ENCODE results near the gene CD248.

The CD248 gene

DNA sequence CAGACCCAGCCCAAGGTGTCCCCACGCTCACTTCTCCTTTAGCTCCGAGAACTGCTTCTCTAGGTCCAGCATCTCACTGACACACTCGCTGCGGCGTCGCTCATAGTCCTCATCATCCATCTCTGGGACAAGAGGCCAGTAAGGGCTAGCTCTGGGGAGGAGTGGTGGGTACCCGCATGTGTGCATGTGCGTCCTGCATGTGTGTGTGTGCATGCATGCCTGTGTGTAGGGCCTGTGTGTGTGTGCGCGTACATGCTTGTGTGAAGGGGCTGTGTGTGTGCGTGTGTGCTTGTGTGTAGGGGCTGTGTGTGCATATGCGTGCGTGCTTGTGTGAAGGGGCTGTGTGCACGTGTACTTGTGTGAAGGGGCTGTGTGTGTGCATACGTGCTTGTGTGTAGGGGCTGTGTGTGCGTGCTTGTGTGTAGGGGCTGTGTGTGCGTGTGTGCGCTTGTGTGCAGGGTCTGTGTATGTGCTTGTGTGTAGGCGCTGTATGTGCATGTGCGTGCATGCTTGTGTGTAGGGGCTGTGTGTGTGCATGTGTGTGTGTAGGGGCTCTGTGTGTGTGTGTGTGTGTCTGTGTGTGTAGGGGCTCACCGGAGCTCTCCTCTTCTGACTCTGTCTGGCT is 24.8 kb upstream of the CD248 start:
- DNase-seq (ENCODE audit: low read depth): no peak

DNA sequence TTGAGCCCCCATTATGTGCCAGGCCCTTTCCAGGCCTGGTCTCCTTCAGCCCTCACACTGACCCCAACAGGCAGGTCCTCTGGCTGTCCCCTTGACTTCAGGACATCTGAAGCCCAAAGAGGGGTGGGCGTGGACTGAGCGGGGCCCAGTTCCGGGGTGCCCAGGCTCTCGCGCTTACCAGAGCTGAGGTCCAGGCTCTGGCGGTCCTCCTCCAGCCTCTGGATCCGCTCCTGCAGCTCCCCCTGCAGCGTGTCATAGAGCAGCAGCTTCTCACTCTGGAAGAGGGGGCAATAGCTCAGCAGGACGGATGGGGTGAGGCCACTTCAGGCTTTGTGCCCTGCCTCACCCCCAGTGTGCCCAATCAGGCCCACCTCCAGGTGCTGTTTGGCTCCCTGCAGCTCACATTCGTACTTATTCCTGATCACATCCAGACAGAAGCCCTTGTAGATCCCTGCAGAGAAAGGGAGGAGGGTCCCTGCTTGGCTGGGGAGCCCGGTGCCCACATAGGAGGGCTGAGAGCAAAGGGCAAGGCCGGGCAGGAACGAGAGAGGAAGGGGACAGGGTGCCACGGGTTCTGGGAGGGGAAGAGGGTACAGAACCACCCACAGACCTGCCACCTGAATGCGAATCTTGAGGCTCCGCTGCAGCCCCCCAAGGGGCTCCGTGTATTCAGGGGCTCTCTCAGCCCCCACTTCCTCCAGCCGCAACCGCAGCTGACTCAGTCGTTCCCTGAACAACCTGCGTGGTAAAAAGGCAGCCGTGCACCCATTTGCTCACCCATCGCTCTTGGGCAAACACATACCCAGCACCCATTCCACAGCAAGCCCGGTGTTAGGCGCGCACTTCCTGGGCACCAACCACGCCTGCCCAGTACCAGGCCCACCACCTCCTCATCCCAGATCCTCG is 24.0 kb upstream of the CD248 start:
- DNase-seq (ENCODE audit: low read depth): no peak

DNA sequence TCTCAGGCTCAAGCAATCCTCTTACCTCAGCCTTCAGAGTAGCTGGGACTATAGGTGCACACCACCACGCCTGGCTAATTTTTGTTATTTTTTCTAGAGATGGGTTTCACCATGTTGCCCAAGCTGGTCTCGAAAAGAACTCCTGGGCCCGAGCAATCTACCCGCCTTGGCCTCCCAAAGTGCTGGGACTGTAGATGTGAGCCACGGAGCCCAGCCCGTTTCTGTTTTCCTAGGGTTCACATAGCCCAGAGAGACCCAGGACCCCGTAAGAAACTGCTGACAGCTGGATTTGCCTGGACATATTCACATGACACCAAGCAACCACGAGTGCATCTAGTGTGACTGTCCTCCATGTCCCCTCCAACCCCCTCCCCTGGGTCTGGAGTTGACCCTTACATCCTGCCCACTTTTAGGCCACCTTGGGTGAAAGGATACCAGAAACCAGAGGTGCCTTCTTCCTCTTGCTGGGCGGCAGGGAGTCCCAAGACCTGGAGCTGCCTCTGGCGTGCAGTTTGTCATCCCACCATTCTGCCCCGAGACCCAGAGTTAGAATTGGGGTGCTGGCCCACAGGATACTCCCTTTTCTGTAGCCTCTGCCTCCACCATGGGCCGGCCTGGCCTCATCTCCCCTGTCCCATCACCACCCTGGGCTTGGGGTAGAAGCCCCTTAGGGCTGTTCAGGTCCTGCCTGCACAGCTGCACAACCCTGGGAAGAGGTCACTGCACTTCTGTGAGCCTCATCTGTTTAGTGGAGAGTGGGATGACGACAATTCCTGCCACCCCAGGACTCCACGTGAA is 23.0 kb upstream of the CD248 start:
- no peak for DNase-seq (ENCODE audit: low read depth)

DNA sequence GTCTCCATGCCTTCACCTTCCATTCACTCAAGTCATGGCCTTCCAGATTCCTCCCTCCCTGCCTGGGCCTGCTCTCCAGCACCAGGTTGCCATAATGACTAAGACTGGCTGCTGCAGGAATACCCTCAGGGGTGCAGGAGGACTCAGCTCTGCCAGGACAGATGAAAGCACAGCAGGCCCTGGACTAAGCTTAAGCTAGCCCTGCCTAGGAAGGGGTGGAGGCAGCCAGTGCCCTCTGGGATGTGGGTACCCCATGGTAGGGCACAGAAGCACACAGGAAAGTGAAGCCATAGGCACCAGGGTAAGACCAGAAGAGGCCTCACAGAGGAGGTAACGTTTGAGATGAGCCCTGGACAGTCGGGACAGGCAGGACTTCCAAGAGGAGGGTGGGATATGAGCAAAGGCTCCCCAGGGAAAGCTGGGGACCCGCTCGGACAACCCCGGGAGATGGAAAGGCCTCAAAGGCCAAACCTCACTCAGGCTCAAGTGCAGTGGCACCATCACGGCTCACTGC is 22.4 kb upstream of the CD248 start:
- DNase-seq (ENCODE audit: low read depth): no peak

DNA sequence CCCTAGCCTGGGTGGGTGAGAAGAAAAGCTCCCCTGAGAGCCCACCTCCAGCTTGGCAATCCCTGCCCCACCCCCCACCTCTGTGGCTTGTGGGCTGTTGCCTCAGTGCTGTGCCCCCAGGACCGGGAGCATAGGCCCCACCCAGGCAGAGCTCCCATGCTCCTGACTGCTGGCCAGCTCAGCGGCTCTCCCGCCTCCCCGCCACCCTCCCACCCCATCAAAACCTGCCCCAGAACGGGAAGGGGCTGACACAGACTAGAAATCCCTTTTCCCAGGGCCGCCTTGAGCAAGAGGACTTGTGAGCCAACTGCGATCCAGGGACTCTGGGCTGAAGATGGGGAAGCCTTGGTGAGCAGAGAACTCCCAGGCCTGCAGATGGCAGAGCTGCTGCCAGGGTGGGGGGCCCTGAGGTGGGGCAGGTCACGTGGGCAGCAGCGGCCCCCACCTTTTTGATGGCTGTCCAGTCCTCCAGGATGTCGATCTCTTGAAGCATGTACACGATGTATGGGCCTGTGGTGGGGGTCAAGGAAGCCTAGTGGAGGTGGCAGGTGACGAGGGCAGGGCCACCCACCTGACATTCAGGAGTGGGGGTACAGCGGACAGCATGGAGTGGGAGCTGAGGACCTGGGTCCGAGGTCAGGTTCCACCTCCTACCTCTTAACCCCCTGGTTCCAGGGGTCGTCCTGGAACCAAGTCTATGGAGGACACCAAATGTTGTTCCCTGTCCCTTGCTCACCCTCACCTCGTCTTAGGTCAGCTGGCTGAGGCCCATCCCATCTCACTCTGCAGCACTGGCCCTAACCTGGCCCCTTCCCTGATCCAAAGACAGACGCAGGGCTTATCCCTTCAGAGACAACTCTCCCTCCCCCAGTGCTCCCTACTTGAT is 21.7 kb upstream of the CD248 start:
- DNase-seq (ENCODE audit: low read depth): no peak

DNA sequence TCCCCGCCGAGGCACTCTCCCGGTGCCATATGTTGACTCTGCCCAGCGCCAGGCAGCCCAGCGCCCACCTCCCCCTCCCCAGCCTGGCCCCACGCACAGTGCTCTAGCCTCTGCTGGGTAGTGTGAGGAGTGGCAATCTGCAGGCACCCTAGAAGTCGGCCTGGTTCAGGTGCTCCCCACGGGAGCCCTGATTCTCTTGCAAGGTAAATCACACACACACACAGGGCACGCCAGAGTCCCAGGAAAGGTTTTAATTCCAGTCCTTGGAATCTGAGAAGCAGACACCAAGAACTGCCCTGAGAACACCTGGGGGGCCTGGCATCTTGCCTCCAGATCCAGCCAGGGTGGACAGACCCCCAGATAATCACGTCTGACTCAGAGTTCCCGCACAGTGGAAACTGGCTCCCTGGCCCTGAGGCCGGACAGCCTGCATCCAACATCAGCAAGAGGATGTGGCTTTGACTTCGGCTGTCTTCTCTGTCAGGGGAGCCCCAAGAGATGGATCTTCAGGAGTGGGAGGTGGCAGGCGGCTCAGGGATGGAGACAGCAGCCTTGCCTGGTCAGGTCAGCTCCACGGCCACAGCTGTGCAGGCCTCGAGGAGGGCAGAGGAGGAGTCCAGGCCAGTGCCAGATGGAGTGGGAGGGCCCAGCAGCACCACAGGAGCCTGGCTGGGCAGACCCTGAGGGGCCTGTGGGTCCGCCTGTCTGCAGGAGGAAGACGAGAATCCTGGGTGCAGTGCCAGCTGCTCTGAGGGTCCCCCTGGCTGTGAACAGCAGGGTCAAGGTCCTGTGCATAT is 20.5 kb upstream of the CD248 start:
- DNase-seq (ENCODE audit: low read depth): no peak

DNA sequence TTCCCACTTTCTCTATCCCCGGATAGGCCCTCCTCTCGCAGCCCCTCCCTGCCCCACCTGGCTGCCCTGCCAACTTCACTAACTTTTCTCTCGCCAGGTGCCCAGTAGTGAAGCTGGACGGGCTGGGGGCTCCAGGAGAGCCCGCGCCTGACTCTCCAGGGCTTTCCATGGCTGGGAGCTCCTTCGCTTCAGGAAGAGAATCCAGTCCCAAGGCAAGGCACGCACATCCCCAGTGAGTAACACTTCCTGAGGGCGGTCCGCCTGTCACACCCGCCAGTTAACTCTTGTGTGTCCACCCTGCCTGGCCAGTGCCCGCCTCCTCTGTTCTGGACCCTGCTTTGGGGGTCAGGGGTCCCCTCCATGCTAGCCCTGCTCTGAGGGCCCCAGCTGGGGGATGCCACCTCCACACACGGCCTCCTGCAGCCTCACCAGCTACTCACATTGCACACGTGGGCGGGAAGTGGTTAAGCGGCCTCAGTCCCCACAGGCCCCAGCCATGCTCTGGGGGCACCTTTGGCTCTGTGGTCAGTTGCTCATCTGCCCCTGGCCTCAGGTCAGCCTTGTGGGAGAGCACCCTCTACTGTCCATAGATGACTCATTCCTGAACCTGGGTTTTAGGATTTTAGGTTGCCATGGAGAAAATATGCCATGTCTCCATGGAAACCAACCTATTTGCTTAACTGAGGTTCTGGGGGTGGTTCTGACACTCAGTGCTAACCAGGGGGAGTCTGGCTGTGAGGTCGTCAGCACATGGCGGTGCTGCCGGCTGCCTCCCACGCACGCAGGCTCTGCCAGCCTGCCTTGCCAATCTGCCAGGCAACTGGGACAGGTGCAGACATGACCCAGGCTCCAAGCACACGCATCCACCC is 19.6 kb upstream of the CD248 start, which contains the start of gene RIN1:
Gene RIN1, minus strand, starts transcription at position 201 of the 869 bp plus-strand sequence. Its CDS starts 32 bp downstream, at position 169.
- DNase-seq (ENCODE audit: low read depth): peak; percentile 42

DNA sequence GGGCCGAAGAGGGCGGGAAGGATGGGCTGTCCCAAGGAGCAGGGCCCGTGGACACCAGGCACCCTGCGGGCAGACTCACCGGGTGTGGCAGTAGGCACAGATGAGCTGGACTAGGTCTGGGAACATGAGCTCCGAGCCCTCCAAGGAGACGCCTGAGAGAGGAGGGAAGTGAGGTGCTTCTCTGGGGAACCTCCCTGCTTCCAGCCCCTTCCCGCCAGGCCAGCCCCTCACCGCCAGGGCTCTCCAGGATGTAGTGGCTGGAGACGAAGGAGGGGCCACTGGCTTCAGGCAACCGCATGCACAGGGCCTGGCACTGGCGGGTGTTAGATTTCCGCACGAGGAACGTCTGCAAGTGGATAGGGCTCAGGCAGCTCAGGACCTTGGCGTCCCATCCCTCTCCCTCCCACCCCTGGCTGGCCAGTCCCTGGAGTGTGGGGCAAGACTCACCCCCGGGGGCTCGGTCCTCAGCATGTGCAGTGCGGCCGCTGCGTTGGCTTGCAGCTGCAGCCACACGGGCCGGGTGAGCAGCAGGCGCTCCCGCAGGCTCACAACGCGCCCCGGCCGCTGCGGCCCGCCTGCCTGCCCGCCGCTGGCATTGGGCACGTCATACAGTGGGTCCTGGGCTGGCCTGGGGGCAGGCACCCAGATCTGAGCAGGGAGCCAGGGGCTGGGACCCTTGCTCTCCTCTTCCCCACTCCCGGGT is 18.8 kb upstream of the CD248 start:
- no peak for DNase-seq (ENCODE audit: low read depth)

DNA sequence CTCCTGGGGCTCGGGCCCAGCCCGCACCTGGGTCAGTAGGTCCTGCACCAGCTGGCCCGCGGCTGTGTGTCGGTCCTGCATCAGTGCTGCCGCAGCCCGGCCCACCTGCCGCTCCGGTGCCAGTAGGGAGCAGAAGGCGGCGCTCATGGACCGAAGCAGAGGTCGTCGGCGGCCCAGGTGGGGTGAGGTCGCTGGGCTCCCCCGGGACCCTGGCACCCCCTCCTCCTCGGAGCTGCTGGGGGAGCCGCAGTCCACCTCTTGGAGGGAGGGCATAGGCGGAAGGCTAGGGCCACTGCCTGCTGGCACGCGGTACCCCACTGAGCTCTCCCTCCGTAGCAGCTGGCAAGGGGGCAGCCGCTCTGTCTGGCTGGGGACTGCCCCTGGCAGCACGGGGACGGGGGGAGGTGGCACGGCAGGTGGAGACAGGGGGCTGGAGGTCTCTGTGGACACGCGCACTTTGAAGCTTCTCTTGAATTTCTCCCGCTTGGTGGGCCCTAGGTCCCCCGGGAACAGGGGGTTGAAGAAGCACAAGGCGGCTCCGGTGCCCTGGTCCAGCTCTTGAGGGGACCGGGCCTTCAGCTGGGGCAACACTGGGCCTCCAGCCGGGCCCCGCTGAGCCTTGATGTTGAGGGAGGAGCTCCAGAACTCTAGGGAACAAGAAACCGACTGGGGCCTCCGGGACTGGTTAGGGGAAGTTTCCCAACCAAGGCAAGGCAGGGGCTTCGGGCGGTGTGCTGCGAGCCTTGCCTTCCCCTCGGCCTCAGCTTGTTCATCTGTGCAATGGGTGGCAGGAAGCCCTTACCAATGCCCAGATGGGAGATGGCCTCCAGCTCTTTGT is 18.0 kb upstream of the CD248 start:
- DNase-seq (ENCODE audit: low read depth): no peak

DNA sequence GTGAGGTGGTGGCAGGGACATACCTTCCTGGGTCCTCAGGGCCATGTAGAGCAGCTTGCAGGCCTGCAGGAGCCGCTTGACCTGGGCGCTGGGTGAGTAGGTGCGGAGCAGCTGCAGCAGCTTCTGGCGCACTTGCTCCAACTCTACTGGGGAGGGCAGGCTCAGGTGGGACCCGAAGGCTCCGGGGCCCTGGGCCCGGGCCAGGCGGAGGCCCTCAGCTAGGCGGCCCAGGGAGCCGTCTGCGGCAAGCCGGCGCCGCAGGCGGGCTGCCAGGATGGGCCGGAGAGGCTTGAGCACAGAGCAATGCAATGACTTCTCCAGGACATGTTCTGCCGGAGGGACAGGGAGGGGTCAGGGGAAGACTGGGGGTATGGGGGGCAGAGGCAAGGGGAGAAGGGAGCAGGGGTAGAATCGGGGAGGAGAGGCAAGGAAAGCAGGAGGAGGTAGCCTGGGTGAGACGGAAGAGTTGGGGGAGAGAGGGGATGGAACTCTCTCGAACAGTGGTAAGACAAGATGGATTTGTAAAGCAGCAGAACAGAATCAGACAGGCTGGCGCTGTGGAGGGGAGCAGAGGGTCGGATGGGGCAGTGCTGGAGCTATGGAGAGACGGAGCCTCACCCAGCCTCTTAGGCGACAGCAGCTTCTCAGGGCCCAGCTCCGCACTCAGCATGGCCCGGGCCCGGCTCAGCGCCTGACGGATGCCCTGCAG is 17.2 kb upstream of the CD248 start:
- DNase-seq (ENCODE audit: low read depth): no peak

DNA sequence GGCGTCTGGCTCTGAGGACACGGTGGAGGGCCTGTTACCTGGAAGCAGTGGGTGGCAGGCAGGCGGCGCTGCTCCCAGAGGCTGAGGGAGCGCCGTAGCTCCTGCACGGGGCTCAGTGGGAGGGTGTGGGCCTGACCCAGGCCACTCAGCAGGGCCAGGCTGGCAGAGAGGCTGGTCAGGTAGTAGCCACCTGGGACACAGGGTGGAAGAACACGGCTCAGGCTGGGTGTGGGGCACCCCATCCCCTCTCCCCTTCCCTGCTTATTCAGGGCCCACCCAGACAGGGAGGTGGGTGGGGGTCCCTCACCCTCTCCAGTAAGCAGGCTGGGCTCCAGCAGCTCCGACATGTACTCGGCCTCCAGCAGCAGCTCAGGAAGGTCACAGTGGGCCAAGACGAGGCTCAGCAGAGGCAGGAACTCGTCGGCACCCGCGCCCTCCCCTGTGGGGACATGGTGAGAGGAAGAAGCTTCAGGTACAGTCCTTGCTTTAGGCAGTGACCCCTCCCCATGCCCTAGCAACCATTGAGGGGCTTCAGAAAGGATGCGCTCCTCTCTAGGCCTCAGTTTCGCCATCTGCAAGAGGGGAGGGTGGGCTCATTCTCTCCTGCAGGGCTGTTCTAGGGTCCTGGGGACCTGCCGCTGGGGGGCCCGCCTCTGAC is 16.5 kb upstream of the CD248 start:
- DNase-seq (ENCODE audit: low read depth): no peak

DNA sequence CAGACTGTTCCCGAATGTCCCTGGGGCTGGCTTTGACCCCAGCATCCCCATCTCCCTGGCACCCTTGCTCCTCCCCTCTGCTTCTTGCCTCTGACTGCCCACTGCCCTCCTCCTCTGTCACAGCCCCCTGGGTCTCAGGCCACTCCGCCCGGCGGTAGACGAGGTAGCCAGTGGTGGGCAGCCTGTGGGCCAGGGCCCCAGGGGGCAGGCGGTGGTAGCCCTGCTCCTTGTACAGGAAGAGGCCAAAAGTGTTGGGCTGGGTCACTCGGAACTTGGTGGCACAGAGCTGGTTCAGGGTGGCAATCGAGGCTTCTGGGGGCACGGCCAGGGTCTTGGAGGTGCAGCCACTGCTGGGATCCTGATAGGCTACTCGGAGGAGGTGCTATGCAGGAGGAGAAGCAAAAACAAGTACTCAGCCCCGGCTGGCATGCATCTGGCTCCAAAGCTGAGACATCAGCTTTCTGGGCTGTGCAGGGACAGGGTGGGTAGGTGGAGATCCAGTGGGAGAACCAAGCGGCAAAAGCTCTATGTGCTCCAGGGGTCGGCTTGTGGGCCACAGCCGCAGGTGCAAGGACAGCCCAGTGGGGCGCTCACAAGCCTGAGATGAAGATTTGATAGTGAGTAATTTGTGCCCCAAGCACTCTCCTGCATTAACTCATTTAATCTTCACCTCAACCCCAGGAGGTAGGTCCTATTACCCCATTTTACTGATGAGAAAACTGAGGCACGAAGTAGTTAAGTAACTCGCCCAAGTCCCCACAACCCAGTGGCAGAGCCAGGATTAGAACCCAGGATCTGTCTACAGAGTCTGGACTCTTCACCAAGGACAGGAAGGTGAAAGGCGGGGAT is 15.8 kb upstream of the CD248 start:
- DNase-seq (ENCODE audit: low read depth): no peak

DNA sequence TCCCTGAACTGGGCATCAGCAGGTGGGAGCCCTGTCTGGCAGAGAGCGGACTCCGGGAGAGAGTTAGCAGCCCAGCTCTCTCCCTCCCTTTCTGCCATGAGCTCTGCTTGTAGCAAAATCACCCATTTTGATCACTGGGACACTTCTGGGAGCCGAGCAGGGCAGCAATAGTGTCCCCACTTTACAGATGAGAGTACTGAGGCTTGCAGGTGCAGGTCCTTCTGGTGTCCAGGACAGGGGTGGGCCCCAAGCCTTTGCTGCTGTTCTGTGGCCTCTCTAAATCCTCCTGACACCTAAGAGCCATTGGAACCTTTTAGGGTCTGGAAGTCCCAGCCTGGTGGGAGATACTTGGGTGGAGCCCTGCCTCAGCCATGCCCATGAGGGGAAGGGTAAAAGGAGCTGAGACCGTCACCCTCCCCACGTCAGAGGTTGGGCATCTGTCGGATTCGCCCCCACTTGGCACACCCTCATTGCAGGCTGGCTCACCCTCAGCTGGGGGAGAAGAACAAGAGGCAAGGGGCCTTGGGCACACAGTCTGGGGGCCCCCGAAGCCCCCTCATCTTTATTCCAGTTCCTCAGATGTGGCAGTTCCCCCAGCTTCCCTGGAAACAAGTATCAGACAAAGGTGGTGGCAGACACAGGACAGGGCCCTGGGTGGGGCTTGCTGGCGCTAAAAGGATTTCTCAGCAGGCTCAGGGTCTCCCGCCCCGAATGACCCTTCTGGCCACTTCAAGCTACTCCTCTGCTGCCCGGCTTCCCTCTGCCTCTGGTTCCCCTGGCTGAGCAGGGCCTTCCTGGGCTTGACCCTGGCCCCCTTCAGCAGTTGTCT is 14.9 kb upstream of the CD248 start:
- no peak for DNase-seq (ENCODE audit: low read depth)

DNA sequence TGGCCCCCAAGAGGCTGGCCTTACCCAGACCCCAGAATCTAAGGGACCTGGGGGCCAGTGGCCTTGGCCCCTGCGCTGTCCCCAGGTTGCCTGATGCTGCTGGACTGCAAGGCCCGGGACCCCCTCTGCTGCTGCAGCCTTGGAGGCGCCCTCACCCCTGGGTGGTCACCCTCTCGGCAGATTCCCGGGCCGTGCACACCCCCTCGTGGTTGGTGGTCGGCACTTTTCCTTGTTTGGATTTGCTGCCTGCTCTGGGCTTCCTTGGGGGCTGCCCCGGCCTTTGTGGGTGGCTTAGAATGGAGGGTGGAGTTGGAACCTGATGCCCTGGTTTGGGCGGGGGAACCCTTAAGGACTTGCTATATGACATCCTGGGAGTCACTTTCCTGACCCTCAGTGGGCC is 14.1 kb upstream of the CD248 start:
- DNase-seq (ENCODE audit: low read depth): no peak

DNA sequence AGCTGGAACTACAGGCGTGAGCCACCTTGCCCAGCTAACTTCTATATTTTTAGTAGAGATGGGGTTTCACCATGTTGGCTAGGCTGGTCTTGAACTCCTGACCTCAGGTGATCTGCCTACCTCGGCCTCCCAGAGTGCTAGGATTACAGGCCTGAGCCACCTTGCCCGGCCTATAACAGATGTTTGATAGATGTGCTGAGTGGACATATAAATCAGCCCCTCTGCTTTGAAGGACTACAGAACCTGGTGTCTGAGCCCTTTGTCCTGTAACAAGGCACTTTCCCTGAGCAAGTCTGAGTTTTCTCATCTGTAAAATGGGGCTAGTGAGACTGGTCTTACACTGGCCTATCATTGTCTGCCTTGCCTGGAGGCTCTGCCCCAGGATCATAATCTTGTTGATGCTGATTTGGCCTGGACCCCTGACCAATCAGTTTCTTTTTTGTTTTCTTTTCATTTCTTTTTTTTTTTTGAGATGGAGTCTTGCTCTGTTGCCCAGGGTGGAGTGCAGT is 12.4 kb upstream of the CD248 start:
- no peak for DNase-seq (ENCODE audit: low read depth)

Data from stimulated activated CD8-positive, alpha-beta memory T cell treated with anti-CD3 and anti-CD28 coated beads, Interleukin-12 subunit alpha, Interleukin-12 subunit beta, amount 100 ng/mL, for 4 hours (primary cell).